NCI-H2227 treated with DMSO at 0.1 percent for 48 hours (cell line): ENCODE measurements around the gene FKRP.
"Not testable (repeated sequence)": the region's sequence is repeated elsewhere in the genome, so short reads cannot be mapped to it uniquely, and the experiment has no call there.

Source experiments
- DNase-seq: peaks from one replicate; lab custom pipeline; 2025; lab: John Stamatoyannopoulos, UW

Gene FKRP, protein sequence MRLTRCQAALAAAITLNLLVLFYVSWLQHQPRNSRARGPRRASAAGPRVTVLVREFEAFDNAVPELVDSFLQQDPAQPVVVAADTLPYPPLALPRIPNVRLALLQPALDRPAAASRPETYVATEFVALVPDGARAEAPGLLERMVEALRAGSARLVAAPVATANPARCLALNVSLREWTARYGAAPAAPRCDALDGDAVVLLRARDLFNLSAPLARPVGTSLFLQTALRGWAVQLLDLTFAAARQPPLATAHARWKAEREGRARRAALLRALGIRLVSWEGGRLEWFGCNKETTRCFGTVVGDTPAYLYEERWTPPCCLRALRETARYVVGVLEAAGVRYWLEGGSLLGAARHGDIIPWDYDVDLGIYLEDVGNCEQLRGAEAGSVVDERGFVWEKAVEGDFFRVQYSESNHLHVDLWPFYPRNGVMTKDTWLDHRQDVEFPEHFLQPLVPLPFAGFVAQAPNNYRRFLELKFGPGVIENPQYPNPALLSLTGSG

DNA sequence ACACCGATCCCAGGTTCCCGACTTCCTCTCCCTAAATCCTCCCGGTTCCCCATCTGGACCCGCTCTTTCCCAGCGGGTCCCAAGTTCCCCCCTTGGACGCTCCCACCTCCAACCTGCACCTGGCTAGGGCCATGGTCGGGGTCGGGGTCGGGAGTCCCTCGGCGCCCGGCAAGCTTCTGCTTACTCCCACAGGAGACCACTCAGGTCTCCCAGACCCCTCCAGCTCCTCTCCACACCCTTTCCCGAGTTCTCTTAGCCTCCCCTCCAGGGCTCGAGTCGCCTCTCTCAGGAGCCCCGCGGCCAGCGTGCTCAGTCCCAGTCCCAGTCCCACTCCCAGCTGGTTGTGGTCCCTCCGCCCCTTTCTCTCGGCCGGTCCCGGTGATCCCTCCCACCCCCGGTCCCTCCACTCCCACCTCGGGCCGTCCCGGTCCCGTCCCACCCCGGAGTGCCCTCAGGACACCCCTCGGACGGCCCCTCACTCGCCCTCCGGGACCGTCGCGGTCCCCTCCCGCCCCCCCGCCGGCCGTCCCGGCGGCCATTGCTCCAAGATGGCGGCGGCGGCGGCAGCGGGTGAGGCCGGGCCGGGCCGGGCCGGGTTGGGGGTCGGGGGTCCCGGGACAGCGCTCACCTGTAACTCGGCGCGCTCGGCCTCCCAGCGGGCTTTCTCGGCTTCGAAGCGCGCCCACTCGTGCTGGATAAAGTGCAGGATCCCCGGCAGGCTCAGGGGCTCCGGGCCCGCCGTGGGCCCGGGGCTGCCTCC is at the start of gene FKRP:
Gene FKRP (plus strand): TSS at position 537 of the 760 bp plus-strand sequence. CDS start 9,394 bp downstream, outside the sequence.
- DNase-seq = no peak

DNA sequence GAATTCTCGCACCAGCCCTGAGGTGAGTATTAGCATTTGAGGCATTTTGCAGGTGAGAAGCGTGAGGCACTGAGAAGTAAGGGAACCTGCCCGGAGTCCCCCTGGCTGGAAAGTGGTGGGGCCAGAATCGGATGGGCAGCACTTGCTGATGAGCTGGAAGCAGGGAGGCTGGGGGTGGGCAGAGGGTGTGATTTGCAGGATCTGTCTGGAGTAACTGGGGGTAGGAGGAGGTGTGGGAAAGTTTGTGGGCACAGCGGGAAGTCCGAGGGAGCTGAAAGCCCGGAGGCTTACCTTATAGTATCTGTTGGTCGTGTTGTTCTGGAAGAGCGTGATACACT is 49.0 kb upstream of the FKRP start:
- no peak for DNase-seq

DNA sequence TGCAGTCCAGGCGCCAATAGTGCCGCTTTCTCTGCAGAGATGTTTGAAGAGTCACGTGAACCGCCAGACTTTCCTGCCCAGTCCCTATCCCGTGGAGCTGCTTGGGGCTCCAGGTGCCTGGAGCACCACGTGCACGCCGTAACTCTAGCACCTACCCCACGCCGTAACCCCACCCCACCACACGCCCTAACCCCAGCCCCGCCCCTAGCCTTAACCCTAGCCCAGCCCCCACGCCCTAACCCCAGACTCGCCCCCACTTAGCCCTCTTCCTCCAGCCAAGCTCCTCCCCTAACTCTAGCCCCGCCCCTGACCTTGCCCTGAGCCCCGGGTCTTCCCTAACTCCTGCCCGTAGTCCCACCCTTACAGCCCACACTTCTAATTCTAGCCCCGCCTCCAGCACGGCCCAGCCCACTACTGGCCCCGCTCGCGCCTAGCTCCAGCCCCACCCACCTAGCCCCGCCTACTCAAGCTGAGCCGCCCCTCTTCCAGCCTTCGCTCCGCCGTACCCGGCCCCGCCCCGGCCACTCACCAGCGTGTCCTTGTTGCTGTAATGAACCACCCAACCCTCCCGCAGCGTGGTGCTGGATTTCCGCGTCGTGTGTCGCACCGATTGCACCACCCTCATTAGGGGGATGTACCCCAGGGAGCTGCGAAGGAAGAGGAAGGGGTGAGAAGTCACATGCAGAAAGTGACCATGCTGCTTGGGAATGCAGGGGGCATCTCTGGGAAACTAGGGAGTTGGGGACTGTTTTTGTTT is 48.5 kb upstream of the FKRP start:
- no peak for DNase-seq

DNA sequence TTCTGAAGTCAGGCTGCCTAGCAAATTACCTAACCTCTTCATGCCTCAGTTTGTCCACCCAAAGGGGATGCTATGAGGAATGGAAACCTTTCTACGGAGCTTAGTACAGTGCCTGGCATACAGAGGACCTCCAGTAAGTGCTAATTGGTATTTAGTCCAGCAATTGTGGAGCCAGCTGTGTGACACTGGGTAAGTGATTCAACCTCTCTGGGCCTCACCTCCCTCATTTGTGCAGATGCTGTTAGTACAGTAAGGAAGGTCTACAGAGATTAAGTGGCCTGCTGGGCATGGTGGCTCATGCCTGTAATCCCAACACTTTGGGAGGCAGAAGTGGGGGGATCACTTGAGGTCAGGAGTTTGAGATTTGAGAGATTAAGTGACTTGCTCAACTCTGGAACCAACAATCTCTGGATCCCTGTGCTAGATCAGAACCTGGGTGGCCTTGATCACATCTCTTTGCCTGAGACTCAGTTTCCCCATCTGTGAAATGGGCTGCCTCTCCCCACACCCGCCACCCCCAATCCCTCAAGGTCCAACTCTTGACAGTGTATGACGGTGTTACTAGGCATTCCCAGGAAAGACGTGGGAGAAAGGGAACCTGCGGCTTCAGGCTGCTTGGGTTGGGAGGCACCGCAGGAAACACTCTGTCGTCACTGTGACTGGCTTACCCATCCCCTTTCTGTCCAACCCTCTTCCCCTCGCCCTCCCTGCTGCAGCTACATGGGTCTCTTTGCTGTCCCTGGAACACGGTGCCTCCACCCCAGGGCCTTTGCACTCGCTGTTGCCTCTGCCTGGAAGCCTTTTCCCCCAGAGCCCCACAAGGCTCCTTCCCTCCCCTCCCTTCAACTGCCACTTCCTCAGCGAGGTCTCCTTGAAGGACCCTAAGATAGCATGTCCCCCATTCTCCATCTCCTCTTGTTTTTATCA is 47.2 kb upstream of the FKRP start:
- no peak for DNase-seq

DNA sequence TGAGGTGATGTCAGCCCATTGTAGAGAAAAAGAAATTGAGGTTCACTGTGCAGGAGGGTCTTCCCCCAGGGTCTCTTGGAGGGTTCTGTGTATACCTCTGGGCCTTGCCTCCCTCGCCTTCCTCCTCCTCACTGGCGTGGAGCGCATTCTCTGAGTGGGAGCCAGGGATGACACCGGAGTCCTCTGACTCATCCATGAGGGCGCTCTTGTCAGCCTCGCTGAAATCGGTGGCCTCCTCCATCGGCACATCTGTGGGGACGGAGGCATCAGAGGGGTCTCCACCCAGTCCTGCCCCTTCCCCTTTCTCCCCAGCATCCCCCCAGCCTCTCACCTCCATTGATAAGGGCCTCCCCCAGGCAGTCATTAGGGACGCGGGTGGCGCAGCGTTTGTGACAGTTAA is 45.2 kb upstream of the FKRP start:
- DNase-seq = no peak

DNA sequence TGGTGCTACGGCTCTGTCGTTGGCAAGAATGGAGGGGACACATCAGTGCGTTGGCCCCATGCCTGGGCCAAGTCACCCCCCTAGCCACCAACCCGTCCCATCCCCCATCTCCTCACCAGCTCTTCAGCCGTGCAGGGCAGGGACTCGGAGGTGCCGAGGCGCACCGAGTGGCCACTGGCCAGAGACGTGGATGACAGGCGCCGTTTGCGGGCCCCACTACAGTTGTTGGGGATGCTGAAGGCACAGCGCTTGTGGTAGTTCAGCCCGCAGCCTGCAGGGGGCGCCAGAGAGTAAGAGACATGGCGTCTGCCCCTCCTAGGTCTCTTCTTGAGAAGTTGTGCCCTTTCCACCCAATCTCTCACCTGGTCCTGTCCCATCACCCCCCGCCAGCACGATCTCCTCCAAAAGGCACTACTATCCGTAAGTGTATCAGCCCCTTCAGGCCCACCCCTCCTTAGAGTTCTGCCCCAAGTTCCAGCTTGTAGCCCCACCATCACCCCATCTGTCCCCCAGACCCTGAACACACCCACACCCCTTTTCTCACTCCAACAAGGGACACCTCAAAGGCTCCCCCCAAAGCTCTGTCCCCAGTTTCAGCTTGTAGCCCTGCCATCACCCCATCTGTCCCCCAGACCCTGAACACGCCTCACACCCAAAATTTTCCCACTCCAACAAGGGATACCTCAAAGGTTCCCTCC is 41.3 kb upstream of the FKRP start:
- DNase-seq = no peak

DNA sequence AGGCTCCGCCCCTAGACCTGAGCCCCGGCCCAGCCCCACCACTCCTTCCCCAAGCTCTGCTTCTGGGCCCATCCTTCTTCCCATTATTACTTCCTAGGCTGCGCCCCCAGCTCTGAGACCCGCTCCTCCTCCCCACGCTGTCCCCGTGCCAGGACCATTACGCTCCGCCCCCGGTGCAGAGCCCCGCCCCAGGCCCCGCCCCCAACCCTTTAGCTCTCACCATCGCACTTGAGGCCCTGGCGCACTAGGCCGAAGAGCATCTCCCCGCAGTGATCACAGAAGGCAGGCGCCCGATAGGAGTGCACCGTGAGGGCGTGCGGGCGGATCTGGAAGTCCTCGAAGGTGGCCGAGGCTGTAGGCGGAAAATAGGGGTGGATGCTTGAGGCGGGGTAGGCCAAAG is 35.2 kb upstream of the FKRP start:
- DNase-seq = no peak

DNA sequence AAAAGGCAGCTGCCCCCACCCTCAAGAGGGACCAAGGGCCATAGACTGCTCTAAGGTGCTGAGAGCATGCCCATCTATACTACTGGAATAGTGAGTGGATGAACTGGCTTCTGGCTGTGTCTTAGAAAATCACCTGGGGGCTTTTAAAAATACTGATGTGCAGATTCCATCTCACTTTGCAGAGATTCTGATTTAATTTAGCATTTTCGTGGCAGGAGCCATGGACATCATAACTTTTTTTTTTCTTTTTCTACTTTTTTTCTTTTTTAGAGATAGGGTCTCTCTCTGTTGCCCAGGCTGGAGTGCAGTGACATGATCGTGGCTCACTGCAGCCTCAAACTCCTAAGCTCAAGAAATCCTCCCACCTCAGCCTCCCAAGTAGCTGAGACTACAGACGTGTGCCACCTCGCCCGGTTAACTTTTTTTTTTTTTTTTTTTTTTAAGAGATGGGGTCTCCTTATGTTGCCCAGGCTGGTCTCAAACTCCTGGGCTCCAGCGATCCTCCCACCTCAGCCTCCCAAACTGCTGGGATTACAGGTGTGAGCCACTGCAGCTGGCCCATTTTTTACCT is 33.0 kb upstream of the FKRP start:
- DNase-seq = not testable (repeated sequence)

DNA sequence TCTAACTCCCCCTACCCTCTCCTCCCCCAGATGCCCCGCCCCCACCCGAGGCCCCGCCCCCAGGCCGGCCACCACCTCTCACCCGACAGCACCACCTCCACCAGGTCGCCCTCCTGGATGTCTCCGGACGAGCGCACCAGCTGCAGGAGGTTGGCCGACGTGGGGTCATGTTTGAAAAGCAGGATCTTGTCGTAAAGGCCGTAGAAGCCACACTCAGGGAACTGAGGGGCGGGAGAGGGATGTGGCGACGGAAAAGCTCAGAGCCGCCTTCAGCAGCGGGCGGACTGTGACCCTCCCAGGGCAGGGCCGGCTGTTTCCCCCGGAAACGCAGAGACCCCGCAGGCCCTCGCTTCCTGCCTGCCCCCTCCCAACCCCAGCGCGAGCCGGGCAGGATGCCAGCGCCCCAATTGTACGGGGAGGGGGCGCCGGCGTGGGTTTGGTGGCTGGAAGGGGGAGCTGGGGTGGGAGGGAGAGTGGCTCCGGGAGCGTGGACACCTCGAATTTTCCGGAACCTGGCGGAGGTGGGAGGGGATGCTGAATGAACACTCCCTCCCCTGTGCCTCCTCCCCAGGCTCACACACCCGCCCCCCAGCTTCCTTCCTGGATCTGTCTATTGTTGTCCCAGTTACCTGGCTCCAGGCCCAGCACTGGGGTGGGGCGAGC is 31.9 kb upstream of the FKRP start:
- DNase-seq = peak; percentile 9

DNA sequence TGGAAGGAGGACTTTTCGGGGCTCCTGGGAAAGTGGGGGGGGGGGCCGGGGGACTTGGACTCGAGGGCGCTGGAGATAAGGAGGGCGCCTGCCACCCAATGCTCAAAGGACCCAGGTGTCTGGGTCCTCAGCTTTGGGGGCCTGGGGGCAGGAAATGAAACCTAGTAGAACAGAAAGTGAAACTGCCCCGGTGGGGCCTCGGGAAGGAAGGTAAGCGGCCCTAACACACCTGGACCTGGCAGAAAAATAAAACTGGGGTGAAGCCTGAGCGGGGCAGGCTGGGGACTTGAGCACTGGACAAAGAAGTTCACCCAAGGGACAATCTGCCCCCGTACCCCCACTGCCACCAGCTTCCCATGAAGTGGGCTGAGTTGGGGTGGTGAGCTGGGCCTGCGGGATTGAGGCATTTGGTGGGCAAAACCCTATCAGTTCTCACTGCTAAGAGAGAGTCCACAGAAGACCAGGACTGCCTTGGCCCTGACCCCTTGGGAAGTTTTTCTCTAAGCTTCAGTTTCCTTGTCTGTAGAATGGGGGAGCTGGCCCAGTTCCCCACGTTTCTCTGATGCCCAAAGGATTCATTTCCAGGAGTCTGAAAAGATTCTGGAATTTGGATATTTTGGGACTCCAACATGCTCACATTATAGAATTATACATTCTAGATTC is 31.3 kb upstream of the FKRP start:
- no peak for DNase-seq

DNA sequence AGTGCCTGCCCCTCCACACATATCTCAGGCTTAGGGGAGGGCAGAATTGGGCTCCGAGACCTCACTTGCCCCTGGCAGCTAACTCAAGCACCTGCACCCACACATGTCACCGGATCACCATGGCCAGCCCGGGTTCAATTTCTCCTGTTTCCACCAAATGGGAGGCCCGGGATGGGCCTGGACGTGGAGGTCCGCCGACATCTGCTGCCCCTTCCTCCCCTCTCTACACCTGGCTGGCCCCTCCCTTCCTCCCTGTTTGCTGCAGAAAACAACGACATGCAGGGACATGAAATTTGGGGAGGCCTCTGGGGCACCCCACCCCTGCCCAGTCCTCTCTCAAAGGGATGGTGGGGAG is 30.3 kb upstream of the FKRP start:
- DNase-seq = no peak

DNA sequence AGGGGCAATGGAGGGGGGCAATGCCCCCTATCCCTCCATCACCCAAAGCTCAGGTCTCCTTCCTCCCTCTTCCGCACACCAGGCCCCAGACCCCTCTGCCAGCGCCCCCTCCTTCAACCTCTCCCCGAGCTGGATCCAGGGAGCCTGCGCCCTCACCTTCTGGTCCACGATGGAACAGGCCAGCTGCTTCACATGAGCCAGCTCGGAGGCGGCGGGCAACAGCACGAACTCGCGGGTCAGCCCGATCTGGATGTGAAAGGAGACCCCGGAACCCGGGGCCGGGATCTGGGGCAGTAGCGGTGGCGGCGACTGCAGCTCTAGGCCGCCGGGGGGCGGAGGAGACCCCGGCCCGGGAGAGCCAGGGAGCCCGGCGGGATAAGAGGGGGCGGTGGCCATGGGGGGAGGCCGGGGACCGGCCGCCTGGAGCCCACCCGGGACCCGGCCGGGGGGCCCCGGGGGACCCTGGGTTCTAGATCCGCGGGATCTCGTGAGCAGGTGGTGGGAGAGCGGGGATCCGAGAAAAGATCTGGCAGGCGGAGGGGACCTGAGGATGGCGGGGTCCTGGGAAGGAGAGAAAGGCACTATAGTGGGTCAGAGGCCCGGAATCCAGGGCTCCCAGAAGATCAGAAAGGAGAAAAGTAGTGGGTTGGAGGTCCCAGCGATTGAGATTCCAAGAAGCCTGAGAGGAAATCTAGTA is 29.7 kb upstream of the FKRP start:
- no peak for DNase-seq

DNA sequence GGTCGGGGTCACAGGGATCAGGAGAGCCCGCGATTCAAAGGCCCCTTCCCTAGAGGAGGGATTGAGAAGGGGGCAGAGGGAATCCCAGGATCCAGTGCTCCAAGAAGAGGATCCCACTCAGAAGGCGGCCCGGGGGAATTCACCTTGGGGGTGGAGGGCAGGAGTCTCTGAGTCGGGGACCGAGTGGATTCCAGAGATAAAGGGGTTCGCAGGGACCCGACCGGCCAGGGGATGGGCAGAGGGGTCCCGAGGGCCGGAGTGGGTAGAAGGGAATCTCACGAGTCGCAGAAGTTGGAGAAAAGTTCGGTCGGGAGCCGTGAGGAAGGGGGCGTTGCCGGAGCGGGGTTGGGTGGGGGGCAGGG is 29.2 kb upstream of the FKRP start:
- no peak for DNase-seq

DNA sequence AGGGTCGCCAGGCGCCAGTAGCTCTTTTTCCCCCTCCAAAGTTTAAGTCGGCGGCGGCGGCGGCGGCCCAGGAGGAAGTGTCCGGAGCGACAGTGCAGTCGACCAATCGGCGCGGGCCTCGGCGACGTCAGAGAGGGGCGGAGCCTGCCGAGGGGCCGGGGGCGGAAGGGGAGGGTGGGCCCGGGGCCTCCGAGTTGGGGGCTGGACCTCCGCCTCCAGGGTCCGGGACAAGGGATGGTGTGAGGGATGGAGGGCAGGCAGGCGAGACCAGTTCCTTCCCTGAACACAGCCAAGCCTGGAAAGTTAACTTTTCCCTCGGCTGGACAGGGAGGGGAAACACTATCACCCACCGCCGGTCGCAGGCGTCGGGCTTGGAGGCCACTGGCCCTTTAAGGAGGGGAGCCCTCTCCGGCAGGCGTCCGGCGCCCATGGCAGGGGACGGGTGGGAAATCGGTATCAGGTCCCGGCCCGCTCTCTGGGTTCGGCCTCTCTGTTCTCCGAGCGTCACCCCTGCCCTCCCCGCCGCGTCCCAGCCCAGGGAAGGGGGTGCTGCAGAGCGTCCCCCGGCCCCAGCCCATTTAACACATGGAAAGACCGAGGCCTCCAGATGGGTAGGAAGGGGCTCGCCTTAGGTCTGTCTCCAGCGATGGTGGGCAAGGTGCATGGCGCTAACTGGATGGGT is 28.7 kb upstream of the FKRP start, which contains the start of gene PRKD2:
Gene PRKD2 (minus strand): TSS at position 81 of the 682 bp plus-strand sequence. CDS start 744 bp downstream, outside the sequence.
- DNase-seq = peak; percentile 44

DNA sequence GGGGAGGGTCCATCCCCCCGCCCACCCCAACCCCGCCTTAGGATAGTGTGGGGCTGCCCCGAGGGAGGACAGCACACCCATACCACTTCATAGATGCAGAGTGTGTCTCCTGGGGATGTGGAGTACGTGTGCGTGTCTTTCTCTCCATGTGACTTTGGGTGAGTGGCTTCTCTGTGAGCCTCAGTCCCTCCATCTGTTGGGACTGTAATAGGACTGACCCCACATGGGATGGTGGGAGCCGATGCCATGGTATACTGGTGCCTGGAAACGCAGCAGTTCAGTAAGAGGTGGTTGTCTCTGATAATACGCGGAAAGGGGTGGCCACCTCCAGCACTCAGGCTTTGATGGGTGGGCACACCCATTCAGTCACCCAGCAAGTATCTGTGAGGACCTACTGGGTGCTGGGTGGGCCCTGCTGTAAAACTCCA is 28.1 kb upstream of the FKRP start:
- DNase-seq = no peak

DNA sequence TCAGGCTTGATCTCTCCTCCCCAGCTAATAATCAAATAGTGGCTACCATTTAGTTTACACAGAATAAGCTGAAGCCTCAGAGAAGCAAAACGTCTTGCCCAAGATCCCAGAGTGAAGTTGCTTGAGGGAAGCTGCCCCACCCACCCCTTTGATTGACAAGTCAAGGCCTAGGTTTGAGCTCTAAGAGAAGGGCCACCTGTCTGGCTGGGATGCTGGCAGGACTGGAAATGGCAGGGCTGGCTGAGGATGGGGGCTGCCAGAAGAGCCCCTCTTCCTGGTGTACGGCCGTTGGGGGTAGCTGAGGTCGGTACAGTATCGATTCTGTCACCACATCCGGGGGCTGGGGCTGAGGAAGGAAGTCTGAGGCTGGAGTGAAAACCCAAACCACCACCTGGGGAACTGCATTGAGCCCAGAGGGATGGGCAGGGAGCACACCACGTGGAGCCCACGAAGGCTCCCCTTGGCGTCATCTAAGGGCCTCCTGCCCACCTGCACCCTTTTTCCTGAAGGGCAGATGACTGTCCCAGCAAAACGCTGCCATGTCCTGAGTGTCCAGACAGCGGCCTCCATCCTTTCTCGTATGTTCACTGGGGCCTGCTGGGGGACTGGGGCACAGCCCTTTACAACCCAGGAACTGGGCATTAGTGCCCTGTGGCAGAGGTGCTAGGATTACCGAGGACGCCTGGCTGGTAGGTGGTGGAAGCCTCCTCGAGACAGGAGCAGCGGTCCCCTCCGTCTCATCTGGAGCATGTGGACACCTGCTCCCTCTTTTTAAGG is 27.5 kb upstream of the FKRP start:
- peak; percentile 2 for DNase-seq

DNA sequence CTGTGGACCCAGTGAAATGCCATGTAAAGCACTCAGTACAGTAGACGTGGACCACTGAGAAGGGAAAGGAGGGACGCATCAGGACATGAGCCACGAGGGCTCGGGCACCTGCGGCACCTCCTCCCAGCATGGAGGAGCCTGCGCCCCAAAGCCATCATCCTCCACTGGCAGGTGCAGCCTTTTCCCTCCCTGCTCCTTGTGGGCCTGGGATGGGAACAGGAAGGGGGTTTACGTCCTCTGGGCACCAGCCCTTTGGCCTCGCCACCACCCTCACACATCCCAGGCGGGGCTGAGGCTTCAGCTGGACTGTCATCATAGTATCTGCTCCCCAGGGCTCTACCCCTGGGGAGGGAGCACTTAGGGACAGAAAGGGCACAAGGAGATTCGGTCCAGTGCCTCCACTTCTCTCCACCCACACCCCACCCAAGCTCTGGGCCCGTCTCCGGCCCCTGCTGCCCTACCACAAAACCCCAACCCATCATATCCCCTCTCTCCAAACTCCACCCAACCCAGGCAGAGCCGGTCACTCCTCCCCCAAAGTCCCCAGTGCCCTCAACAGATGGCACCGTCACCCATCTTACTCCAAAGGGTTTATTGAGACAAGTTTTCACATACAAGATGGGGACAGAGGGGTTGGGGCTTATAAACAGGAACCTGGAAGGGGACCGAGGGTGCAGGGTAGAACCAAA is 26.8 kb upstream of the FKRP start:
- DNase-seq = no peak
